HEK293 (cell line): ENCODE data around the gene TBC1D24.

Source experiments
- CTCF ChIA-PET: fragments of 350-600 bp; formaldehyde crosslinking; extraction: SDS; loops from one replicate; lab custom pipeline; 2021; ENCODE audit warnings: antibody characterized with exemption; lab: Yijun Ruan, JAX
- POLR2A ChIA-PET: fragments of 300-600 bp; formaldehyde crosslinking; extraction: SDS; loops from one replicate; lab custom pipeline; 2020; ENCODE audit warnings: antibody characterized with exemption, inconsistent platforms; lab: Yijun Ruan, JAX
- H3K27ac ChIP-seq: fragments of 200-500 bp; sonication (Bioruptor generic); 2 replicates; pipeline ENCODE4 v1.5.1; 2014; ENCODE audit warnings: low read depth, low read length, control low read depth, inconsistent platforms; ENCODE audit errors: extremely low read depth
- H3K36me3 ChIP-seq, 2 experiments: fragments of 200-500 bp in 1 of 2; sonication (Bioruptor generic) in 1 of 2; 1 replicate in 1 of 2; 2 replicates in 1 of 2; pipeline ENCODE4 v1.5.1; 2014 to 2017; ENCODE audit warnings: inconsistent platforms in 2 of 2, low read length in 2 of 2; ENCODE audit not compliant: control insufficient read depth in 2 of 2, insufficient read depth in 1 of 2
- H3K4me1 ChIP-seq: fragments of 200-500 bp; sonication (Bioruptor generic); 2 replicates; pipeline ENCODE4 v1.5.1; 2014; ENCODE audit warnings: mild to moderate bottlenecking, low read length, inconsistent platforms; ENCODE audit not compliant: control insufficient read depth, insufficient read depth
- H3K4me3 ChIP-seq: 2 replicates; pipeline ENCODE4 v1.5.1; 2011; ENCODE audit warnings: low read depth, mild to moderate bottlenecking, control low read depth, low read length, moderate library complexity
- H3K9me3 ChIP-seq: fragments of 200-500 bp; sonication (Bioruptor generic); 2 replicates; pipeline ENCODE4 v1.5.1; 2014; ENCODE audit warnings: low read depth, low read length, inconsistent platforms; ENCODE audit not compliant: control insufficient read depth, insufficient read depth
- KLF7 ChIP-seq: fragments of 450-650 bp; formaldehyde crosslinking; IDR thresholded peaks from 2 replicates; pipeline ENCODE4 v1.5.1; 2016; ENCODE audit warnings: missing biosample characterization, missing genetic modification characterization, borderline replicate concordance
- ZBTB1 ChIP-seq: fragments of 450-650 bp; formaldehyde crosslinking; IDR thresholded peaks from 2 replicates; pipeline ENCODE4 v1.5.1; 2016; ENCODE audit warnings: missing biosample characterization, missing genetic modification characterization
- ZNF114 ChIP-seq: fragments of 450-650 bp; formaldehyde crosslinking; IDR thresholded peaks from 2 replicates; pipeline ENCODE4 v1.5.0; 2017; ENCODE audit warnings: missing biosample characterization, missing genetic modification characterization
- ZNF133 ChIP-seq: fragments of 450-650 bp; formaldehyde crosslinking; IDR thresholded peaks from 2 replicates; pipeline ENCODE4 v1.5.1; 2016; ENCODE audit warnings: missing biosample characterization, missing genetic modification characterization
- ZNF138 ChIP-seq: fragments of 450-650 bp; formaldehyde crosslinking; IDR thresholded peaks from 2 replicates; pipeline ENCODE4 v1.5.1; 2016; ENCODE audit warnings: missing biosample characterization, missing genetic modification characterization, borderline replicate concordance
- ZNF2 ChIP-seq: fragments of 450-650 bp; formaldehyde crosslinking; IDR thresholded peaks from 2 replicates; pipeline ENCODE4 v1.5.1; 2016; ENCODE audit warnings: missing biosample characterization, missing genetic modification characterization
- ZNF324 ChIP-seq: fragments of 450-650 bp; formaldehyde crosslinking; IDR thresholded peaks from 2 replicates; pipeline ENCODE4 v1.5.1; 2016; ENCODE audit warnings: missing biosample characterization, missing genetic modification characterization
- ZNF335 ChIP-seq: fragments of 450-650 bp; formaldehyde crosslinking; conservative IDR thresholded peaks from 2 replicates; pipeline ENCODE4 v1.5.1; 2016; ENCODE audit warnings: missing biosample characterization, missing genetic modification characterization
- ZNF600 ChIP-seq: fragments of 450-650 bp; formaldehyde crosslinking; IDR thresholded peaks from 2 replicates; pipeline ENCODE4 v1.5.1; 2016; ENCODE audit warnings: missing biosample characterization, missing genetic modification characterization
- ZNF76 ChIP-seq: fragments of 450-650 bp; formaldehyde crosslinking; IDR thresholded peaks from 2 replicates; pipeline ENCODE4; 2016; ENCODE audit warnings: low read depth, missing biosample characterization, missing genetic modification characterization, borderline replicate concordance
- ZSCAN30 ChIP-seq: fragments of 450-650 bp; IDR thresholded peaks from 2 replicates; pipeline ENCODE4 v1.5.1; 2018; ENCODE audit warnings: missing biosample characterization, mild to moderate bottlenecking, missing genetic modification characterization, moderate library complexity
- TF ChIP-seq, protein P1 (sequence below): fragments of 450-650 bp; formaldehyde crosslinking; IDR thresholded peaks from 2 replicates; pipeline ENCODE4 v1.5.1; 2016; ENCODE audit warnings: missing biosample characterization, missing genetic modification characterization
- TF ChIP-seq, protein P2 (sequence below): fragments of 450-650 bp; formaldehyde crosslinking; IDR thresholded peaks from 2 replicates; pipeline ENCODE4 v1.5.1; 2016; ENCODE audit warnings: missing biosample characterization, missing genetic modification characterization, borderline replicate concordance
- TF ChIP-seq, protein P3 (sequence below): fragments of 450-650 bp; formaldehyde crosslinking; IDR thresholded peaks from 2 replicates; pipeline ENCODE4 v1.5.1; 2016; ENCODE audit warnings: missing biosample characterization, missing genetic modification characterization
- TF ChIP-seq, protein P4 (sequence below): fragments of 450-650 bp; formaldehyde crosslinking; IDR thresholded peaks from 2 replicates; pipeline ENCODE4 v1.5.1; 2017; ENCODE audit warnings: missing biosample characterization, missing genetic modification characterization
- TF ChIP-seq, protein P5 (sequence below): fragments of 450-650 bp; formaldehyde crosslinking; IDR thresholded peaks from 2 replicates; pipeline ENCODE4 v1.5.1; 2016; ENCODE audit warnings: missing biosample characterization, missing genetic modification characterization
- TF ChIP-seq, protein P6 (sequence below): fragments of 450-650 bp; formaldehyde crosslinking; IDR thresholded peaks from 2 replicates; pipeline ENCODE4 v1.5.1; 2016; ENCODE audit warnings: missing biosample characterization, missing genetic modification characterization

TBC1D24 gene

DNA sequence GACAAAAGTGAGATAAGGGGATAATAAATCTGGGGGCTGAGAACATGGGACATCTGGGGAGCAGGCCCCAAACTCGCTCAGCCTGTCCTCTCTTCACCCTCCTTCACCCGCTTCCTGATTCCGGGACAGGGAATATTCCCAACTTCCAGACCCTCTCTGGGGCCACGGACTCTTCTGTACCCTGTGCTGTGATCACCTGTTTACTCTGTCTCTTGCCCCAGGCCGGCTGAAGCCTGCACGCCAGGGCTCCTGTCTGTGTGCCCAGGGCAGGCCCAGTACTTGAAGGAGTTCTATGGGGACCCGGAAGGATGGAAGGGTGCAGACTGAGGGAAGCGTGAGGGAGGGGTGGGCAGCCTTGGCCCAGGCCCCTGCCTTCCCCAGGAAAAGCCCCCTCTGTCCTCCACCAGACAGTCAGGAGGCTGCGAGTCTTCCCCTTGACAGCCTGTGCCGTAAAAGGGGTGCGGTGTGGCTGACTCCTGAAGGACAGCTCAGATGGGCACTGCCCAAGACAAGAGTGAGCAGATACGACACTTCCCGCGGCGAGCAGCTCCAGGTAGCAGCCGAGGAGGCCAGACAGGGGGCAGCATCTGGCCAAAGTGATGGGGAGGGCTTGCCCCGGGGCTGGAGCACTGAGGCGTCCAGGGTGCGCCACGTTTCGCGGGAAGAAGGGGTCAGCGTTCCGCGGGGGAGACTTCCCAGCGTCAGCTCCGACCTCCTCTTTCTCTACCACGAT, 46.7 kb upstream of the TBC1D24 start:
- Histone ChIP-seq H3K27ac (peak overlapping the region; percentile 53; the same call in 1 of the 2 replicates), H3K36me3 (peaks cover 14 to 26% of the 10 kb centered on the region in 2 experiments; a peak in 2 of 3 replicates), H3K4me1 (no peaks in the 10 kb centered on the region; the same call in 1 of the 2 replicates), H3K9me3 (no peaks in the 10 kb centered on the region), H3K4me3 (peak overlapping the region; percentile 54)
- POLR2A ChIA-PET = interaction anchor here (0.6 to 2.3 kb wide), 7 partner anchors 10 to 177 kb away, joined by 3 to 11 read pairs (median 4); partner anchors contain the start of gene ECI1
- no peak for TF ChIP-seq ZNF138
- no peak for TF ChIP-seq ZNF114 (tag by site-specific recombination)
- 0 out of 2 replicates have a peak, but pooled peaks have one; percentile 25 for TF ChIP-seq ZNF600
- CTCF ChIA-PET = interaction anchor here (0.7 to 1.6 kb wide), 3 partner anchors 77 to 557 kb away, joined by 3 to 6 read pairs (median 3); partner anchors contain the start of gene ABCA3

DNA sequence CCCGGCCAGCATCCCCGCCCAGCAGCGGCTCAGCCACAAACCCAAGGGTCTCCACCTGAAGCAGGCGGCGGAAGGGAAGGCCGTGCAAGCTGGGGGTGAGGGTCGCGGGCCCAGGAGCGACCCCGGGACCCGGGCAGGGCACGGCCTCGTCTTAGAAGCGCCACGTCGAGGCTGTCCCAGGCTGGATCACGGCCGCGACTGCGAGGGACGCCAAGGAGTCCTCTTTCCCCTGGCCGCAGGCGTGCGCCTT, 46.2 kb upstream of the TBC1D24 start:
- Histone ChIP-seq H3K36me3 (peaks cover 18 to 31% of the 10 kb centered on the region in 2 experiments; a peak in 2 of 3 replicates), H3K27ac (peak overlapping the region; percentile 53; the same call in 1 of the 2 replicates), H3K4me1 (no peaks in the 10 kb centered on the region; the same call in 1 of the 2 replicates), H3K4me3 (peak overlapping the region; percentile 54), H3K9me3 (no peaks in the 10 kb centered on the region)
- POLR2A ChIA-PET = interaction anchor here (0.6 to 2.3 kb wide), 6 partner anchors 10 to 178 kb away, joined by 3 to 11 read pairs (median 6); partner anchors contain the start of gene ECI1
- CTCF ChIA-PET = interaction anchor here (0.7 to 1.6 kb wide), 3 partner anchors 78 to 558 kb away, joined by 3 to 6 read pairs (median 3); partner anchors contain the start of gene ABCA3
- TF ChIP-seq ZNF2 (tag by site-specific recombination) = peak; percentile 78
- TF ChIP-seq, protein P1, sequence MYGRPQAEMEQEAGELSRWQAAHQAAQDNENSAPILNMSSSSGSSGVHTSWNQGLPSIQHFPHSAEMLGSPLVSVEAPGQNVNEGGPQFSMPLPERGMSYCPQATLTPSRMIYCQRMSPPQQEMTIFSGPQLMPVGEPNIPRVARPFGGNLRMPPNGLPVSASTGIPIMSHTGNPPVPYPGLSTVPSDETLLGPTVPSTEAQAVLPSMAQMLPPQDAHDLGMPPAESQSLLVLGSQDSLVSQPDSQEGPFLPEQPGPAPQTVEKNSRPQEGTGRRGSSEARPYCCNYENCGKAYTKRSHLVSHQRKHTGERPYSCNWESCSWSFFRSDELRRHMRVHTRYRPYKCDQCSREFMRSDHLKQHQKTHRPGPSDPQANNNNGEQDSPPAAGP (tag by site-specific recombination) = peak; percentile 55; the same call in 1 of the 2 replicates
- TF ChIP-seq ZNF335 (tag by site-specific recombination) = peak; percentile 84
- TF ChIP-seq ZSCAN30 (tag by site-specific recombination) = peak; percentile 57; the same call in 1 of the 2 replicates
- TF ChIP-seq, protein P2, sequence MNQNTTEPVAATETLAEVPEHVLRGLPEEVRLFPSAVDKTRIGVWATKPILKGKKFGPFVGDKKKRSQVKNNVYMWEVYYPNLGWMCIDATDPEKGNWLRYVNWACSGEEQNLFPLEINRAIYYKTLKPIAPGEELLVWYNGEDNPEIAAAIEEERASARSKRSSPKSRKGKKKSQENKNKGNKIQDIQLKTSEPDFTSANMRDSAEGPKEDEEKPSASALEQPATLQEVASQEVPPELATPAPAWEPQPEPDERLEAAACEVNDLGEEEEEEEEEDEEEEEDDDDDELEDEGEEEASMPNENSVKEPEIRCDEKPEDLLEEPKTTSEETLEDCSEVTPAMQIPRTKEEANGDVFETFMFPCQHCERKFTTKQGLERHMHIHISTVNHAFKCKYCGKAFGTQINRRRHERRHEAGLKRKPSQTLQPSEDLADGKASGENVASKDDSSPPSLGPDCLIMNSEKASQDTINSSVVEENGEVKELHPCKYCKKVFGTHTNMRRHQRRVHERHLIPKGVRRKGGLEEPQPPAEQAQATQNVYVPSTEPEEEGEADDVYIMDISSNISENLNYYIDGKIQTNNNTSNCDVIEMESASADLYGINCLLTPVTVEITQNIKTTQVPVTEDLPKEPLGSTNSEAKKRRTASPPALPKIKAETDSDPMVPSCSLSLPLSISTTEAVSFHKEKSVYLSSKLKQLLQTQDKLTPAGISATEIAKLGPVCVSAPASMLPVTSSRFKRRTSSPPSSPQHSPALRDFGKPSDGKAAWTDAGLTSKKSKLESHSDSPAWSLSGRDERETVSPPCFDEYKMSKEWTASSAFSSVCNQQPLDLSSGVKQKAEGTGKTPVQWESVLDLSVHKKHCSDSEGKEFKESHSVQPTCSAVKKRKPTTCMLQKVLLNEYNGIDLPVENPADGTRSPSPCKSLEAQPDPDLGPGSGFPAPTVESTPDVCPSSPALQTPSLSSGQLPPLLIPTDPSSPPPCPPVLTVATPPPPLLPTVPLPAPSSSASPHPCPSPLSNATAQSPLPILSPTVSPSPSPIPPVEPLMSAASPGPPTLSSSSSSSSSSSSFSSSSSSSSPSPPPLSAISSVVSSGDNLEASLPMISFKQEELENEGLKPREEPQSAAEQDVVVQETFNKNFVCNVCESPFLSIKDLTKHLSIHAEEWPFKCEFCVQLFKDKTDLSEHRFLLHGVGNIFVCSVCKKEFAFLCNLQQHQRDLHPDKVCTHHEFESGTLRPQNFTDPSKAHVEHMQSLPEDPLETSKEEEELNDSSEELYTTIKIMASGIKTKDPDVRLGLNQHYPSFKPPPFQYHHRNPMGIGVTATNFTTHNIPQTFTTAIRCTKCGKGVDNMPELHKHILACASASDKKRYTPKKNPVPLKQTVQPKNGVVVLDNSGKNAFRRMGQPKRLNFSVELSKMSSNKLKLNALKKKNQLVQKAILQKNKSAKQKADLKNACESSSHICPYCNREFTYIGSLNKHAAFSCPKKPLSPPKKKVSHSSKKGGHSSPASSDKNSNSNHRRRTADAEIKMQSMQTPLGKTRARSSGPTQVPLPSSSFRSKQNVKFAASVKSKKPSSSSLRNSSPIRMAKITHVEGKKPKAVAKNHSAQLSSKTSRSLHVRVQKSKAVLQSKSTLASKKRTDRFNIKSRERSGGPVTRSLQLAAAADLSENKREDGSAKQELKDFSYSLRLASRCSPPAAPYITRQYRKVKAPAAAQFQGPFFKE (tag by site-specific recombination) = 0 out of 2 replicates have a peak, but pooled peaks have one; percentile 20
- TF ChIP-seq ZNF133 (tag by site-specific recombination) = no peak
- TF ChIP-seq, protein P3, sequence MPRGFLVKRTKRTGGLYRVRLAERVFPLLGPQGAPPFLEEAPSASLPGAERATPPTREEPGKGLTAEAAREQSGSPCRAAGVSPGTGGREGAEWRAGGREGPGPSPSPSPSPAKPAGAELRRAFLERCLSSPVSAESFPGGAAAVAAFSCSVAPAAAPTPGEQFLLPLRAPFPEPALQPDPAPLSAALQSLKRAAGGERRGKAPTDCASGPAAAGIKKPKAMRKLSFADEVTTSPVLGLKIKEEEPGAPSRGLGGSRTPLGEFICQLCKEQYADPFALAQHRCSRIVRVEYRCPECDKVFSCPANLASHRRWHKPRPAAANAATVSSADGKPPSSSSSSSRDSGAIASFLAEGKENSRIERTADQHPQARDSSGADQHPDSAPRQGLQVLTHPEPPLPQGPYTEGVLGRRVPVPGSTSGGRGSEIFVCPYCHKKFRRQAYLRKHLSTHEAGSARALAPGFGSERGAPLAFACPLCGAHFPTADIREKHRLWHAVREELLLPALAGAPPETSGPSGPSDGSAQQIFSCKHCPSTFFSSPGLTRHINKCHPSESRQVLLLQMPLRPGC (tag by site-specific recombination) = 0 out of 2 replicates have a peak, but pooled peaks have one; percentile 49
- no peak for TF ChIP-seq KLF7 (tag by site-specific recombination)
- TF ChIP-seq ZBTB1 = no peak
- TF ChIP-seq ZNF324 (tag by site-specific recombination) = peak; percentile 74; the same call in 1 of the 2 replicates
- TF ChIP-seq, protein P4, sequence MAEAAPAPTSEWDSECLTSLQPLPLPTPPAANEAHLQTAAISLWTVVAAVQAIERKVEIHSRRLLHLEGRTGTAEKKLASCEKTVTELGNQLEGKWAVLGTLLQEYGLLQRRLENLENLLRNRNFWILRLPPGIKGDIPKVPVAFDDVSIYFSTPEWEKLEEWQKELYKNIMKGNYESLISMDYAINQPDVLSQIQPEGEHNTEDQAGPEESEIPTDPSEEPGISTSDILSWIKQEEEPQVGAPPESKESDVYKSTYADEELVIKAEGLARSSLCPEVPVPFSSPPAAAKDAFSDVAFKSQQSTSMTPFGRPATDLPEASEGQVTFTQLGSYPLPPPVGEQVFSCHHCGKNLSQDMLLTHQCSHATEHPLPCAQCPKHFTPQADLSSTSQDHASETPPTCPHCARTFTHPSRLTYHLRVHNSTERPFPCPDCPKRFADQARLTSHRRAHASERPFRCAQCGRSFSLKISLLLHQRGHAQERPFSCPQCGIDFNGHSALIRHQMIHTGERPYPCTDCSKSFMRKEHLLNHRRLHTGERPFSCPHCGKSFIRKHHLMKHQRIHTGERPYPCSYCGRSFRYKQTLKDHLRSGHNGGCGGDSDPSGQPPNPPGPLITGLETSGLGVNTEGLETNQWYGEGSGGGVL (tag by site-specific recombination) = peak; percentile 47
- TF ChIP-seq ZNF76 = 0 out of 2 replicates have a peak, but pooled peaks have one; percentile 59
- TF ChIP-seq, protein P5, sequence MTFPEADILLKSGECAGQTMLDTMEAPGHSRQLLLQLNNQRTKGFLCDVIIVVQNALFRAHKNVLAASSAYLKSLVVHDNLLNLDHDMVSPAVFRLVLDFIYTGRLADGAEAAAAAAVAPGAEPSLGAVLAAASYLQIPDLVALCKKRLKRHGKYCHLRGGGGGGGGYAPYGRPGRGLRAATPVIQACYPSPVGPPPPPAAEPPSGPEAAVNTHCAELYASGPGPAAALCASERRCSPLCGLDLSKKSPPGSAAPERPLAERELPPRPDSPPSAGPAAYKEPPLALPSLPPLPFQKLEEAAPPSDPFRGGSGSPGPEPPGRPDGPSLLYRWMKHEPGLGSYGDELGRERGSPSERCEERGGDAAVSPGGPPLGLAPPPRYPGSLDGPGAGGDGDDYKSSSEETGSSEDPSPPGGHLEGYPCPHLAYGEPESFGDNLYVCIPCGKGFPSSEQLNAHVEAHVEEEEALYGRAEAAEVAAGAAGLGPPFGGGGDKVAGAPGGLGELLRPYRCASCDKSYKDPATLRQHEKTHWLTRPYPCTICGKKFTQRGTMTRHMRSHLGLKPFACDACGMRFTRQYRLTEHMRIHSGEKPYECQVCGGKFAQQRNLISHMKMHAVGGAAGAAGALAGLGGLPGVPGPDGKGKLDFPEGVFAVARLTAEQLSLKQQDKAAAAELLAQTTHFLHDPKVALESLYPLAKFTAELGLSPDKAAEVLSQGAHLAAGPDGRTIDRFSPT (tag by site-specific recombination) = peak; percentile 24; the same call in 1 of the 2 replicates
- TF ChIP-seq, protein P6, sequence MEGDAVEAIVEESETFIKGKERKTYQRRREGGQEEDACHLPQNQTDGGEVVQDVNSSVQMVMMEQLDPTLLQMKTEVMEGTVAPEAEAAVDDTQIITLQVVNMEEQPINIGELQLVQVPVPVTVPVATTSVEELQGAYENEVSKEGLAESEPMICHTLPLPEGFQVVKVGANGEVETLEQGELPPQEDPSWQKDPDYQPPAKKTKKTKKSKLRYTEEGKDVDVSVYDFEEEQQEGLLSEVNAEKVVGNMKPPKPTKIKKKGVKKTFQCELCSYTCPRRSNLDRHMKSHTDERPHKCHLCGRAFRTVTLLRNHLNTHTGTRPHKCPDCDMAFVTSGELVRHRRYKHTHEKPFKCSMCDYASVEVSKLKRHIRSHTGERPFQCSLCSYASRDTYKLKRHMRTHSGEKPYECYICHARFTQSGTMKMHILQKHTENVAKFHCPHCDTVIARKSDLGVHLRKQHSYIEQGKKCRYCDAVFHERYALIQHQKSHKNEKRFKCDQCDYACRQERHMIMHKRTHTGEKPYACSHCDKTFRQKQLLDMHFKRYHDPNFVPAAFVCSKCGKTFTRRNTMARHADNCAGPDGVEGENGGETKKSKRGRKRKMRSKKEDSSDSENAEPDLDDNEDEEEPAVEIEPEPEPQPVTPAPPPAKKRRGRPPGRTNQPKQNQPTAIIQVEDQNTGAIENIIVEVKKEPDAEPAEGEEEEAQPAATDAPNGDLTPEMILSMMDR = peak; percentile 56
